HEK293 (cell line): Measurements from ENCODE around the gene MEGF8.

Experiments used
- CTCF ChIA-PET: fragments of 350-600 bp; formaldehyde crosslinking; extraction: SDS; loops from one replicate; lab custom pipeline; 2021; ENCODE audit warnings: antibody characterized with exemption; lab: Yijun Ruan, JAX
- POLR2A ChIA-PET: fragments of 300-600 bp; formaldehyde crosslinking; extraction: SDS; loops from one replicate; lab custom pipeline; 2020; ENCODE audit warnings: antibody characterized with exemption, inconsistent platforms; lab: Yijun Ruan, JAX
- H3K27ac ChIP-seq: fragments of 200-500 bp; sonication (Bioruptor generic); 2 replicates; pipeline ENCODE4 v1.5.1; 2014; ENCODE audit warnings: low read depth, low read length, control low read depth, inconsistent platforms; ENCODE audit errors: extremely low read depth
- H3K36me3 ChIP-seq, 2 experiments: fragments of 200-500 bp in 1 of 2; sonication (Bioruptor generic) in 1 of 2; 1 replicate in 1 of 2; 2 replicates in 1 of 2; pipeline ENCODE4 v1.5.1; 2014 to 2017; ENCODE audit warnings: inconsistent platforms in 2 of 2, low read length in 2 of 2; ENCODE audit not compliant: control insufficient read depth in 2 of 2, insufficient read depth in 1 of 2
- H3K4me1 ChIP-seq: fragments of 200-500 bp; sonication (Bioruptor generic); 2 replicates; pipeline ENCODE4 v1.5.1; 2014; ENCODE audit warnings: mild to moderate bottlenecking, low read length, inconsistent platforms; ENCODE audit not compliant: control insufficient read depth, insufficient read depth
- H3K4me3 ChIP-seq: 2 replicates; pipeline ENCODE4 v1.5.1; 2011; ENCODE audit warnings: low read depth, mild to moderate bottlenecking, control low read depth, low read length, moderate library complexity
- H3K9me3 ChIP-seq: fragments of 200-500 bp; sonication (Bioruptor generic); 2 replicates; pipeline ENCODE4 v1.5.1; 2014; ENCODE audit warnings: low read depth, low read length, inconsistent platforms; ENCODE audit not compliant: control insufficient read depth, insufficient read depth
- BCL11B ChIP-seq: fragments of 450-650 bp; formaldehyde crosslinking; IDR thresholded peaks from 2 replicates; pipeline ENCODE4 v1.5.1; 2016; ENCODE audit warnings: low read depth, missing biosample characterization, missing genetic modification characterization
- KLF10 ChIP-seq: fragments of 450-650 bp; IDR thresholded peaks from 2 replicates; pipeline ENCODE4 v1.5.1; 2018; ENCODE audit warnings: missing biosample characterization, mild to moderate bottlenecking, missing genetic modification characterization
- KLF8 ChIP-seq: fragments of 450-650 bp; formaldehyde crosslinking; IDR thresholded peaks from 2 replicates; pipeline ENCODE4 v1.5.1; 2016; ENCODE audit warnings: missing biosample characterization, missing genetic modification characterization
- PRDM2 ChIP-seq: fragments of 450-650 bp; formaldehyde crosslinking; IDR thresholded peaks from 2 replicates; pipeline ENCODE4 v1.5.1; 2016; ENCODE audit warnings: missing biosample characterization, missing genetic modification characterization, borderline replicate concordance
- SCRT1 ChIP-seq: fragments of 450-650 bp; formaldehyde crosslinking; IDR thresholded peaks from 2 replicates; pipeline ENCODE4 v1.5.1; 2016; ENCODE audit warnings: missing biosample characterization, missing genetic modification characterization, borderline replicate concordance
- TRIM28 ChIP-seq: IDR thresholded peaks from 2 replicates; pipeline ENCODE4 v1.6.1; 2011; ENCODE audit warnings: low read length, control low read depth, borderline replicate concordance
- ZBTB1 ChIP-seq: fragments of 450-650 bp; formaldehyde crosslinking; IDR thresholded peaks from 2 replicates; pipeline ENCODE4 v1.5.1; 2016; ENCODE audit warnings: missing biosample characterization, missing genetic modification characterization
- ZFP69B ChIP-seq: fragments of 450-650 bp; formaldehyde crosslinking; IDR thresholded peaks from 2 replicates; pipeline ENCODE4 v1.5.1; 2016; ENCODE audit warnings: missing biosample characterization, missing genetic modification characterization
- ZNF239 ChIP-seq: fragments of 450-650 bp; formaldehyde crosslinking; IDR thresholded peaks from 2 replicates; pipeline ENCODE4 v1.5.1; 2016; ENCODE audit warnings: missing biosample characterization, missing genetic modification characterization
- ZNF24 ChIP-seq: fragments of 450-650 bp; formaldehyde crosslinking; IDR thresholded peaks from 2 replicates; pipeline ENCODE4 v1.5.1; 2016; ENCODE audit warnings: missing biosample characterization, missing genetic modification characterization
- ZNF248 ChIP-seq: fragments of 450-650 bp; formaldehyde crosslinking; IDR thresholded peaks from 2 replicates; pipeline ENCODE4 v1.5.1; 2017; ENCODE audit warnings: missing biosample characterization, missing genetic modification characterization
- ZNF280D ChIP-seq: fragments of 450-650 bp; formaldehyde crosslinking; IDR thresholded peaks from 2 replicates; pipeline ENCODE4 v1.5.1; 2016; ENCODE audit warnings: missing biosample characterization, missing genetic modification characterization
- ZNF302 ChIP-seq: fragments of 450-650 bp; formaldehyde crosslinking; IDR thresholded peaks from 2 replicates; pipeline ENCODE4 v1.5.1; 2016; ENCODE audit warnings: missing biosample characterization, missing genetic modification characterization, low read depth
- ZNF423 ChIP-seq: fragments of 450-650 bp; formaldehyde crosslinking; IDR thresholded peaks from 2 replicates; pipeline ENCODE4 v1.5.1; 2016; ENCODE audit warnings: missing biosample characterization, missing genetic modification characterization
- ZNF555 ChIP-seq: fragments of 450-650 bp; formaldehyde crosslinking; conservative IDR thresholded peaks from 2 replicates; pipeline ENCODE4 v1.5.1; 2017; ENCODE audit warnings: missing biosample characterization, mild to moderate bottlenecking, missing genetic modification characterization, inconsistent platforms
- ZNF560 ChIP-seq: fragments of 450-650 bp; formaldehyde crosslinking; IDR thresholded peaks from 2 replicates; pipeline ENCODE4 v1.5.1; 2017; ENCODE audit warnings: missing biosample characterization, missing genetic modification characterization, borderline replicate concordance
- ZNF623 ChIP-seq: fragments of 450-650 bp; formaldehyde crosslinking; IDR thresholded peaks from 2 replicates; pipeline ENCODE4 v1.5.1; 2016; ENCODE audit warnings: missing biosample characterization, missing genetic modification characterization
- ZNF624 ChIP-seq: fragments of 450-650 bp; formaldehyde crosslinking; IDR thresholded peaks from 2 replicates; pipeline ENCODE4 v1.5.1; 2017; ENCODE audit warnings: missing biosample characterization, missing genetic modification characterization
- ZNF629 ChIP-seq: fragments of 450-650 bp; formaldehyde crosslinking; IDR thresholded peaks from 2 replicates; pipeline ENCODE4 v1.5.1; 2017; ENCODE audit warnings: missing biosample characterization, missing genetic modification characterization
- ZNF654 ChIP-seq: fragments of 450-650 bp; formaldehyde crosslinking; IDR thresholded peaks from 2 replicates; pipeline ENCODE4 v1.5.1; 2016; ENCODE audit warnings: low read depth, missing biosample characterization, missing genetic modification characterization
- ZNF658 ChIP-seq: fragments of 450-650 bp; formaldehyde crosslinking; IDR thresholded peaks from 2 replicates; pipeline ENCODE4; 2016; ENCODE audit warnings: missing biosample characterization, missing genetic modification characterization
- ZNF664 ChIP-seq: fragments of 450-650 bp; formaldehyde crosslinking; IDR thresholded peaks from 2 replicates; pipeline ENCODE4 v1.5.1; 2016; ENCODE audit warnings: missing biosample characterization, missing genetic modification characterization
- ZSCAN16 ChIP-seq: fragments of 450-650 bp; formaldehyde crosslinking; IDR thresholded peaks from 2 replicates; pipeline ENCODE4 v1.5.1; 2016; ENCODE audit warnings: missing biosample characterization, missing genetic modification characterization
- TF ChIP-seq, protein P1 (sequence below): fragments of 450-650 bp; formaldehyde crosslinking; IDR thresholded peaks from 2 replicates; pipeline ENCODE4 v1.5.1; 2016; ENCODE audit warnings: missing biosample characterization, missing genetic modification characterization
- TF ChIP-seq, protein P2 (sequence below): fragments of 450-650 bp; formaldehyde crosslinking; IDR thresholded peaks from 2 replicates; pipeline ENCODE4 v1.5.1; 2017; ENCODE audit warnings: missing biosample characterization, missing genetic modification characterization

Gene MEGF8

DNA sequence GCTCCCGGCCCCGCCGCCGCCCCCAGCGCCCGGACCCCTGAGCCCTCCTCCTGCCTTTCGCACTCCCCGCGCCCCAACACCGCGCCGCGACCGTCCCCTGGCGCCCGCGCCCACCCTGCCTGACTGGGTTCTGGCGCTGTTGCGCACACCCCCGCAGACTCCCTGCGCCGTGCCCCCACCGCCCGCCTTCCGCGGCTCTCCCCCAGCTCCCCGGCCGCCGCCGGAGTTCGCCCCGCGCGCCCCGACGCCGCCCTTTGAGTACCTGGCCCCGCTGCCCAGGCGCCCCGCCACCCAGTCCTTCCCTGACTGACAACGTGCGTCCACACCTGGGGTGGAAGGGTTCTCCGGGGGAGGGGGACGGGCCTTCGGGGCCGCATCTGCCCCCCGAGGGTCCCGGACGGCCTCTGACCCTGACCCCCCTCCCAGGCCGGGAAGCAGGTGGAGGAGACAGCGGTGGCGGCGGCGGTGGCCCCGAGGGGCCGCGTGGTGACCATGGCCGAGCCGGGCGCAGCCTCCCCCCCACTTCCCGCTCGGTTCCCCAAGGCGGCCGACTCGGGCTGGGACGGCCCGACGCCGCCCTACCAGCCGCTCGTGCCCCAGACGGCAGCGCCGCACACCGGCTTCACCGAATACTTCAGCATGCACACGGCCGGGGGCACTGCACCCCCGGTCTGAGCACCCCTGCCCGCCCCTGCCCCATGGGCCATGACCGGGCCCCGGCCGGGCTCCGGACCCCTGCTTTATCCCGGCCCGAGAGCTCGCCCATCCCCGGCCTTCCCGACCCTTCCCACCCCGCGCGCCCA is 1.4 kb upstream of the MEGF8 start (continued):
- TF ChIP-seq, protein P1, sequence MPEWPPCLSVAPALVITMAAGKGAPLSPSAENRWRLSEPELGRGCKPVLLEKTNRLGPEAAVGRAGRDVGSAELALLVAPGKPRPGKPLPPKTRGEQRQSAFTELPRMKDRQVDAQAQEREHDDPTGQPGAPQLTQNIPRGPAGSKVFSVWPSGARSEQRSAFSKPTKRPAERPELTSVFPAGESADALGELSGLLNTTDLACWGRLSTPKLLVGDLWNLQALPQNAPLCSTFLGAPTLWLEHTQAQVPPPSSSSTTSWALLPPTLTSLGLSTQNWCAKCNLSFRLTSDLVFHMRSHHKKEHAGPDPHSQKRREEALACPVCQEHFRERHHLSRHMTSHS, result no peak
- TF ChIP-seq, protein P2, sequence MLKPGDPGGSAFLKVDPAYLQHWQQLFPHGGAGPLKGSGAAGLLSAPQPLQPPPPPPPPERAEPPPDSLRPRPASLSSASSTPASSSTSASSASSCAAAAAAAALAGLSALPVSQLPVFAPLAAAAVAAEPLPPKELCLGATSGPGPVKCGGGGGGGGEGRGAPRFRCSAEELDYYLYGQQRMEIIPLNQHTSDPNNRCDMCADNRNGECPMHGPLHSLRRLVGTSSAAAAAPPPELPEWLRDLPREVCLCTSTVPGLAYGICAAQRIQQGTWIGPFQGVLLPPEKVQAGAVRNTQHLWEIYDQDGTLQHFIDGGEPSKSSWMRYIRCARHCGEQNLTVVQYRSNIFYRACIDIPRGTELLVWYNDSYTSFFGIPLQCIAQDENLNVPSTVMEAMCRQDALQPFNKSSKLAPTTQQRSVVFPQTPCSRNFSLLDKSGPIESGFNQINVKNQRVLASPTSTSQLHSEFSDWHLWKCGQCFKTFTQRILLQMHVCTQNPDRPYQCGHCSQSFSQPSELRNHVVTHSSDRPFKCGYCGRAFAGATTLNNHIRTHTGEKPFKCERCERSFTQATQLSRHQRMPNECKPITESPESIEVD (tag by site-specific recombination), result no peak

- Histone ChIP-seq H3K27ac (no peak overlapping the region; the same call in 1 of the 2 replicates), H3K4me3 (no peak overlapping the region), H3K9me3 (no peaks in the 10 kb centered on the region), H3K4me1 (peaks cover 35% of the 10 kb centered on the region), H3K36me3 (no peaks in the 10 kb centered on the region; a peak in 1 of 3 replicates)
- CTCF ChIA-PET, result no interaction called here
- POLR2A ChIA-PET, result no interaction called here
- TF ChIP-seq ZNF623 (tag by site-specific recombination) (0 out of 2 replicates have a peak, but pooled peaks have one; percentile 5), KLF8 (no peak), ZNF302 (tag by site-specific recombination) (no peak), ZNF239 (tag by site-specific recombination) (no peak), ZNF654 (tag by site-specific recombination) (peak; percentile 83; the same call in 1 of the 2 replicates), ZSCAN16 (tag by site-specific recombination) (no peak), ZNF658 (tag by site-specific recombination) (no peak), BCL11B (tag by site-specific recombination) (peak; percentile 64; the same call in 1 of the 2 replicates), ZNF423 (no peak), SCRT1 (tag by site-specific recombination) (no peak), ZNF629 (tag by site-specific recombination) (no peak), KLF10 (tag by site-specific recombination) (0 out of 2 replicates have a peak, but pooled peaks have one; percentile 4), ZNF280D (tag by site-specific recombination) (no peak), ZNF555 (tag by site-specific recombination) (no peak), ZNF664 (tag by site-specific recombination) (no peak), TRIM28 (no peak; the same call in 1 of the 2 replicates), ZNF624 (tag by site-specific recombination) (no peak), ZFP69B (tag by site-specific recombination) (no peak), PRDM2 (tag by site-specific recombination) (no peak), ZNF24 (no peak), ZBTB1 (tag by site-specific recombination) (no peak), ZNF248 (no peak), ZNF560 (tag by site-specific recombination) (no peak)
Observed at GRCh38 chr19:42324655-42325307, 654 bp upstream of the MEGF8 start.
